Left lobe of liver (tissue), 2 donors: ENCODE measurements around the gene PTPRM. TPM values are rescaled to one million over a fixed set of nuclear protein-coding genes. Genes with fewer than 3 reads are reported as not detected.
A peak's percentile ranks its signal among the peaks of the same experiment; 100 is the strongest.

Experiments used
- ATAC-seq: fragments of 200-7000 bp; cut with Tn5 transposase; one replicate; pipeline ENCODE4 v1.9.1; 2020; ENCODE audit warnings: mild to moderate bottlenecking, moderate library complexity
- DNase-seq: peaks from one replicate; pipeline ENCODE4 v3.0.0-alpha.2; 2020; ENCODE audit warnings: low spot score
- total RNA-seq: library from RNA; stranded (reverse); gene quantifications from one replicate; pipeline ENCODE4 v1.2.1, GENCODE V29; 2021
- donor health status: DM: no; HTN: no; CAD: no; lungs with moderate emphysema.
- donor health status: DM: no; HTN: yes; CAD: no.

The PTPRM gene
- total RNA-seq, 1 donor from 2014 or later: 34.7 TPM

DNA sequence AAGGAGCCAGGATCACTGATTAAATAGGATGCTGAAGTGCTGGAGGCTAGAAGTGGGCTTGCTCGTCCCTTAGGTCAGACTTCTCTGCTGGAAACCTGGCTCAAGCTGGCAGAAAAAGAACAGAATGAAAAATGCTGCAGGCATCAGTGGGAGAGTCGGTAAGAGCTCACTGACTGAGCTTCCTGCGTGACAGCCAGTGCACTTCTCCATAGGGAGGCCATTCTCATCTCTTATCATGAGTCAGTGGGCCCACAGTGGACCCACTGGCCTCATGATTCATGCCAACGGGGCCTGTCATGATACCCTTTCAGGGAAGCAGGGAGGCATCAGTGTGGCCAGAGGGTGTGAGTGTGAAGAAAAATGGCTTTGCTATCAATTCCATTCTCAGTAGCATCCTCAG is 498.2 kb downstream of the PTPRM start:
- DNase-seq (no peak), ATAC-seq (no peak)

DNA sequence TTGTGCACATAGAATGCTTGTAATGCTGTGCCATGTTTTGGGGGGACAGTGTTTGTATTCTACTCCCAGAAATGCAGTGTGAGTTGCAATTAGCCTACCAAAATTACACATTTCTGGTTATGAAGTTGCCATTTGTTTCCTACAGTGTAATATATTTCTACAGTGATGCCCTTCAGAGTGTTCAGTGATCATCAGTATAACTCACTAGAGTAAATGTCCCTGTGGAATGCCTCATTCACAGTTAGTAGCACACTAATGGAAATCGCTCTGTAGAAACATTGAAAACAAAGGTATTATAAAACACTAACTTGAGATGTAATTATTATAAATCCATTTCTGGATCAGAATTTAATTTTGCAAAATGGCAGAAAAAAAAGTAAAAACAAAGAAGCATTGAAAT is 498.7 kb downstream of the PTPRM start:
- ATAC-seq: no peak
- no peak for DNase-seq

DNA sequence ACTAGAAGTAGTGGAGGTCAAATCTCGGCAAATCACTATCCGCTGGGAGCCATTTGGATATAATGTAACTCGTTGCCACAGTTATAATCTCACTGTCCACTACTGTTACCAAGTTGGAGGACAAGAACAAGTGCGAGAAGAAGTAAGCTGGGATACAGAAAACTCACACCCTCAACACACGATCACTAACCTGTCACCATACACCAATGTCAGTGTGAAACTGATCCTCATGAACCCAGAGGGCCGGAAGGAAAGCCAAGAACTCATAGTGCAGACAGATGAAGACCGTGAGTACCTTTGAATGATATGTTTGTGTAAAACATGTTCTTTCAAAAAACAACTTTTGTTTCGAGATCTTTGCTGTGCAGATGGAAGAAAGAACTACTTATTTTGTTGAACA is 502.6 kb downstream of the PTPRM start:
- DNase-seq (no peak), ATAC-seq (no peak)

GRCh38 chr18:8073167-8073566 is 506.1 kb downstream of the PTPRM start:
- ATAC-seq: no peak

GRCh38 chr18:8080092-8080491 is 513.0 kb downstream of the PTPRM start:
- no peak for DNase-seq
- ATAC-seq: no peak

More at GRCh38 chr18:8073167-8073566, 506.1 kb downstream of the PTPRM start:
- DNase-seq: no peak

- no peak for ATAC-seq
- no peak for DNase-seq
These were observed 514.2 kb downstream of the PTPRM start for GRCh38 chr18:8081267-8081666.

- ATAC-seq: no peak
- no peak for DNase-seq
These were observed 514.9 kb downstream of the PTPRM start for GRCh38 chr18:8081872-8082553.

GRCh38 chr18:8084160-8084559 is 517.0 kb downstream of the PTPRM start:
- ATAC-seq (peak; percentile 97), DNase-seq (peak; percentile 48)

GRCh38 chr18:8088626-8089025 is 521.5 kb downstream of the PTPRM start:
- no peak for DNase-seq
- no peak for ATAC-seq

- ATAC-seq (no peak), DNase-seq (no peak)
These were observed 523.9 kb downstream of the PTPRM start for GRCh38 chr18:8091035-8091434.

DNA sequence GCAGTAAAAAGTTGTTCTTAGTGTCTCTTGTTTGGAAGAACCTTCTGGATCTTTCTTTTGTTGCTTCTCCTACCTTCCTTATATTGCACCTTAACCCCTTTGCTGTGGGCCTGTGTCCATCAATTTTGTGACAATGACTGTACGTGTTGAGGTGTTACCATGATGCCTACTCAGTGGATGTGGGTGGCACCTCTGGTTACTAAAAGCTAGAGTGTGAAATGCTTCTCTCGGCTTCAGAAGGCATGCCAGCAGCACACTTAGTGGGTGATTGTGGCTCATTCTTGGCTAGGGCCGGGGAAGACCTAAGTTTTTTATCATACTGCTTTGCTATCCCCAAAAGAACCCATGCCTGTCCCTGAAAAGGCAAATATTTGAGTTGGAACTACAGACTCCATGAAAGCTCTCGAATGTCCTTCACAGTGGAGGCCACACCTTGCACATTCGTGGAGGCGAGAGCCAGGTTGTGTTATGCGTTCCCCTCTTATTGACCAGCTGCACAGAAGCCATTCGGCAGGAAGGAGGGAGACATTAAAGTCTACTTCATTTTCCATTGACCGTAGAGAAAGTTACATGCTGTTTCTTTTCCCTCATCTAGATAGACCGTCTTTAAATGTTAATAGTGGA is 528.9 kb downstream of the PTPRM start:
- DNase-seq: no peak
- no peak for ATAC-seq

GRCh38 chr18:8097399-8097798 is 530.3 kb downstream of the PTPRM start:
- ATAC-seq (no peak), DNase-seq (no peak)

DNA sequence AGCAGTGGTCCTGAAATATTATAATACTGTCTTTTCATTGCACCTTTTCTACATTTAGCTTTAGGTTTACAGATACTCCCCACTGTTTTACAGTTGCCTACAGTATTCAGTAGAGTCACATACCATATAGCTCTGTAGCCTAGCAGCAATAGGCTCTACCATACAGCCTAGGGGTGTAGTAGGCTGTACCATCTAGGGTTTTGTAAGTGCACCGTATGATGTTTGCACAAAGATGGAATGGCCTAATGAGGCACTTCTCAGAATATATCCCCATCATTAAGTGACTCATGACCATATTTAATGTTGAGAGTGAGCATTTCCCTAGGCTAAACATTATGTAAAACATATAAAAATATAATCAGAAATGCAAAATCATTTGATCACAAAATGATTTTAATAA is 530.8 kb downstream of the PTPRM start:
- DNase-seq: no peak
- ATAC-seq: no peak

DNA sequence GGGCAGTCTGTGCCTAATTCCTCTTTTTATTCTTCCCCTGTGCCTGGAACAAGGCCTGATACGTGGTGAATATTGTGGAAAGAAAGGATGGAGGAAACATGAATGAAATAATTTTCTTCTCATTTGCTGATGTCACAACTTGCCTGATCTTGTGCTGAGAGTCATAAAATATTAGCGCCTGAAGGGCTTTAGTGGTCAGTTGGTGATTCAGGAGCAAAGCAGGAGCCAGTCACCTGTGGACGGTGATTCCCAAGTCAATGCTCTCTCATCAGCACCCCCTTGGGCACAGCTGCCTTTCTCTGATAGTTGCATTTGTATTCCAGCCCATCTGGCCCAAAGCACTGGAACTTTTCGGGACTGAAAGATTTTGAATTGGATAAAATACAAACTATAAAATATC is 539.5 kb downstream of the PTPRM start:
- ATAC-seq (no peak), DNase-seq (no peak)

DNA sequence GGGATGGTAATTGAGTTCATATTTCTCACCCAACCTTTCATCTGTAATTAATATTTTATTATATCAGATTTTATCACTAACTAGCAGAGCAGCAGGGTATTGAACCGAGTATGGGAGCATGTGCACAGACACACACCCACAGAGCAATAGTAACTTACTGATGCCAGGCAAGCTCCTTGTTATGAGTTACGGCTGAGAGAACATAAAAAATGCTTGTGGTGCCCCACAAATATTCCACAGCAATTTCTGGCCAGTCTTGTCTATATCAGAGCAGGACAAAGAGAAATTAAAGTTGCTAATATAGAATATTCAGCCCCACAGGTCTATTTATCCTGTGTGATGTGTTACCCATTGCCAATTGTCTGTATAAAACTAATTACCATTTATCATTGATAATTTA is 540.3 kb downstream of the PTPRM start:
- DNase-seq (no peak), ATAC-seq (no peak)

GRCh38 chr18:8114480-8114879 is 547.4 kb downstream of the PTPRM start:
- no peak for DNase-seq
- no peak for ATAC-seq

GRCh38 chr18:8116341-8117005 is 549.4 kb downstream of the PTPRM start:
- ATAC-seq: peak; percentile 73
- DNase-seq: no peak

DNA sequence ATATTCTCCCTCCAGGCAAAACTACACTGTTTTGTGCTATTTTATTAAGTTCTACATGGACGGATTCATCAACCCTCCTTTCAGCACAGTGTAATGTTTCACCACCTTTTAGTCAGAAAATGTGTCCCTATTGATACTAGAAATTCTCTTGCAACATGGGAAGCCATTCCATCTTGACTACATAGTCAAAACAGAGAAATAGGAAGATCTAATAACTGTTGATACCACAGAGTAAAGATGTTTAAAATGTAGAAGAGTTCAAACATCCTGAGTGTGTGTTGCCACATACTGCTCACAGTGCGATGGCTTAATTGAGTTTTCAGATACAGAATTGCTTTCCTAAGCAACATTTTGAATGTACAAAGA is 549.9 kb downstream of the PTPRM start:
- ATAC-seq: peak; percentile 68

DNA sequence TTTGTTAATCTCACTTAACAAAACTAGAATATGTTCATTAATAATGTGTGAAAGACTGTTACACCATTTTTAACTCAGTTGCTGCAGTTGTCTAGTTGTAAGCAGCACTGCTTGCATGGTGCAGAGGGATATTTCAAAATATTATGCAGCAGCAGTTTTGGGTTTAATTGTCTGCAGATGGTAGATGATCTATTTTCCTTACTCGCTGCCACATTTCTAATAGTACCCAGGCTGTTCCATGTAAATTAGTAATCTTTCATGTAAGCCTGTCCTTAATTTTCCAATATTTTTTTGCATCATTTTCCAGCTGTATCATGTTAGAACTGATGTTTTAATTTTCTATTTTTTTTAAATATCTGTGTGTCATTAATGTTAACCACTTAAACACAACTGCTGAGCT is 554.0 kb downstream of the PTPRM start:
- no peak for DNase-seq
- ATAC-seq: no peak

More for the DNA sequence above, 549.9 kb downstream of the PTPRM start:
- no peak for DNase-seq

DNA sequence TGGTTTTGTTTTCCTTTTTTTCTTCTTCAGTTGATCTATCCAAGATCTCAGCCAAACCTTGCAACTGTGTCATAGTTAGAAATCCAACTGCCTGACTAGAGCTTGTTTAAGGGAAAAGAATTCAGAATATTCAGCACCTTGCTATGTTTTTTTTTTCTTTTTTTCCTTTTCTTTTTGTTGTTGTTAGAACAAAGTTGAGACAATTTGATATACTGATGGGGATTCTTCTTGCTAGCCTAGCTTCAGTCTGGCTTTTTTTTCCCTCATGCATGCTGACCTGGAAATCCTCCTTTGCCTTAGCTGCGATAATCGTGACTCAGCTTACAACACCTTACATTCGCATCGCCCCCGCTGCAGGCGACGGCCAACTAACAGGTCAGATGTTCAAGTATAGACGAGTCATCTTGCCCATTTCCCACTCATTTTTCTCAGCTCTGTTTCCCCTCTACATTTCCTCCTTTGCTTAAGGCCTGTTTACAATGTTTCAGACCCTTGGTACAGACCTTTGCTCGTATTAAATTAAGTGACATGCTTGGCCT is 554.9 kb downstream of the PTPRM start:
- ATAC-seq (no peak), DNase-seq (no peak)

GRCh38 chr18:8124232-8125146 is 557.4 kb downstream of the PTPRM start:
- no peak for ATAC-seq
- DNase-seq: no peak
